Ascending aorta (tissue), 2 donors: Measurements from ENCODE around the gene UGT1A7. TPM values are rescaled to one million over a fixed set of nuclear protein-coding genes. Genes with fewer than 3 reads are reported as not detected.

Experiments used
- DNase-seq, 2 donors: peaks; one replicate each; pipeline ENCODE4 v3.0.0-alpha.2; 2019; ENCODE audit warnings: low spot score in 2 of 2
- H3K27ac ChIP-seq, 2 donors: fragments of 200-600 bp; sonication (generic); one replicate each; pipeline ENCODE4 v1.5.1; 2016 to 2017; ENCODE audit warnings: mild to moderate bottlenecking in 1 of 2
- H3K27me3 ChIP-seq: fragments of 200-600 bp; sonication (generic); one replicate; pipeline ENCODE4 v1.5.1; 2017
- H3K36me3 ChIP-seq, 2 donors: fragments of 200-600 bp; sonication (generic); one replicate each; pipeline ENCODE4 v1.5.1; 2016
- H3K4me1 ChIP-seq, 2 donors: fragments of 200-600 bp; sonication (generic); one replicate each; pipeline ENCODE4 v1.5.1; 2016 to 2017; ENCODE audit warnings: mild to moderate bottlenecking in 1 of 2
- H3K4me3 ChIP-seq, 2 donors: fragments of 200-600 bp; sonication (generic); one replicate each; pipeline ENCODE4 v1.5.1; 2016 to 2017; ENCODE audit warnings: mild to moderate bottlenecking in 1 of 2
- H3K9me3 ChIP-seq, 2 donors: fragments of 200-600 bp; sonication (generic); one replicate each; pipeline ENCODE4 v1.5.1; 2016
- CTCF ChIP-seq, 3 experiments: fragments of 200-600 bp in 2 of 3; fragments of 450-650 bp in 1 of 3; sonication (generic) in 2 of 3; IDR thresholded peaks; one replicate each; pipeline ENCODE4 v1.5.1; 2016 to 2019; ENCODE audit warnings: antibody characterized with exemption in 3 of 3, mild to moderate bottlenecking in 1 of 3, moderate library complexity in 1 of 3
- intact Hi-C: fragments of 100-400 bp; cut with DNase I; formaldehyde crosslinking; loops from one replicate; pipeline ENCODE4 v1.15.1; 2023
- total RNA-seq: library from RNA; depleted of rRNA; stranded (reverse); fragments of >200 nt; gene quantifications from one replicate; pipeline ENCODE4 v1.1.0, GENCODE V29; 2016

Gene UGT1A7
- total RNA-seq, 1 donor from 2014 or later = not detected

GRCh38 chr2:233798335-233799086, 116.8 kb downstream of the UGT1A7 start:
- intact Hi-C loops = no loop called here
- TF ChIP-seq CTCF (IDR thresholded peaks at IDR 0.05) = no peak
- no peaks in the 10 kb centered on the region for H3K4me1 ChIP-seq
- no peak overlapping the region for H3K4me3 ChIP-seq
- H3K9me3 ChIP-seq = no peaks in the 10 kb centered on the region
- no peaks in the 10 kb centered on the region for H3K27me3 ChIP-seq
- H3K36me3 ChIP-seq = no peaks in the 10 kb centered on the region
- no peak for DNase-seq
- H3K27ac ChIP-seq = no peak overlapping the region

- no peaks in the 10 kb centered on the region for H3K9me3 ChIP-seq
Observed at GRCh38 chr2:233799087-233799665, 117.5 kb downstream of the UGT1A7 start.

GRCh38 chr2:233799716-233800115, 118.0 kb downstream of the UGT1A7 start:
- DNase-seq = no peak
- intact Hi-C loops = no loop called here
- no peaks in the 10 kb centered on the region for H3K36me3 ChIP-seq
- H3K4me1 ChIP-seq = no peaks in the 10 kb centered on the region
- TF ChIP-seq CTCF (IDR thresholded peaks at IDR 0.05) = no peak
- no peak overlapping the region for H3K4me3 ChIP-seq
- no peak overlapping the region for H3K27ac ChIP-seq
- H3K9me3 ChIP-seq = no peaks in the 10 kb centered on the region
- H3K27me3 ChIP-seq = no peaks in the 10 kb centered on the region

More at GRCh38 chr2:233799087-233799665, 117.5 kb downstream of the UGT1A7 start:
- Histone ChIP-seq H3K4me1 (no peaks in the 10 kb centered on the region), H3K36me3 (no peaks in the 10 kb centered on the region), H3K27me3 (no peaks in the 10 kb centered on the region), H3K27ac (no peak overlapping the region), H3K4me3 (no peak overlapping the region)
- TF ChIP-seq CTCF (IDR thresholded peaks at IDR 0.05) = no peak
- no peak for DNase-seq
- intact Hi-C loops = no loop called here

GRCh38 chr2:233800208-233800607, 118.5 kb downstream of the UGT1A7 start:
- intact Hi-C loops = no loop called here
- no peak for DNase-seq
- no peak for TF ChIP-seq CTCF (IDR thresholded peaks at IDR 0.05)
- Histone ChIP-seq H3K27ac (no peak overlapping the region), H3K27me3 (no peaks in the 10 kb centered on the region), H3K36me3 (no peaks in the 10 kb centered on the region), H3K4me1 (no peaks in the 10 kb centered on the region), H3K9me3 (no peaks in the 10 kb centered on the region), H3K4me3 (no peak overlapping the region)

GRCh38 chr2:233801357-233802131, 119.8 kb downstream of the UGT1A7 start:
- no peak overlapping the region for H3K4me3 ChIP-seq
- no peaks in the 10 kb centered on the region for H3K36me3 ChIP-seq
- H3K4me1 ChIP-seq = no peaks in the 10 kb centered on the region
- no peaks in the 10 kb centered on the region for H3K27me3 ChIP-seq
- no peak for TF ChIP-seq CTCF (IDR thresholded peaks at IDR 0.05)
- no peak overlapping the region for H3K27ac ChIP-seq
- intact Hi-C loops = no loop called here
- no peak for DNase-seq
- H3K9me3 ChIP-seq = no peaks in the 10 kb centered on the region
